CD4-positive, alpha-beta T cell treated with Interleukin-17A for 1 hour (primary cell): ENCODE results near the gene CPE.
"Not testable (repeated sequence)": the region's sequence is repeated elsewhere in the genome, so short reads cannot be mapped to it uniquely, and the experiment has no call there.

ENCODE experiments used
- DNase-seq: peaks from one replicate; pipeline ENCODE4 v3.0.0-alpha.2; 2020

CPE gene

DNA sequence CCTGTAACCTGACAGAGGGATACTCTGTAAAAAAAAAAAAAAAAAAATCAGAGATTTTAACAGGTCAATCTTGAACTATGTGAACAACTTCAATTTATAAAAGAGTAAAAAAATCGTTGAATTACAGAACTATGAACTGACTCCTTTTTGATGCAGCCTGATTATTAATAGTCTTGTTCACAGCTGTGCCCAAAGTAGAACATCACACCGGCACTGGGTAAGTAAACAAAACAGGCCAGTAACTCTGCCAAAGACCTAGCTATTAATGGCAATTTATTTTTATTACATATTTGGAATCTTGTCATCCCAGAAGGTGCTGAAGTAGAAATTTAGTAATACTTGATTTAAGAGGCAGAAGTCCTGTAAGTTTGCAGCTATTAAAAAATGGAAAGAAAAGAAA lies 31.4 kb downstream of the CPE start:
- DNase-seq: no peak

DNA sequence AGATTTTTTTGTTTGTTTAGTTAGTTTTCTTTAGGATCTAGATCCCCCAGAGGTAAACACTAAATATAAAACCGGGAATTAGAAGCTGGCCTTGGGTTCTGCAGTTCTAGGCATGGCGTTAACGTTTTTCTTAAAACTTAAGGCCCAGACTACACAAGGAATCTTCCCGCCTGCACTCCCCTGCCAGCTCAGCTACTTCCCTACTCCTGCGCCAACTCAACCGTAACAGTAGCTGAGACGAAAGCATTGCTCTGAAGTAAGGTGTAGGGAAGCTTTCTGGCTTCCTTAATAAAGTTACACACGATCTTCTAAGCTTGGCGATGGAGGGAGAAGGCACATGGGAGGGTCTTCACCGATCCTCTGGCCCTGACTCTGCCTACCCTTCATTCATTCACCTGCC lies 37.1 kb downstream of the CPE start:
- DNase-seq: no peak

DNA sequence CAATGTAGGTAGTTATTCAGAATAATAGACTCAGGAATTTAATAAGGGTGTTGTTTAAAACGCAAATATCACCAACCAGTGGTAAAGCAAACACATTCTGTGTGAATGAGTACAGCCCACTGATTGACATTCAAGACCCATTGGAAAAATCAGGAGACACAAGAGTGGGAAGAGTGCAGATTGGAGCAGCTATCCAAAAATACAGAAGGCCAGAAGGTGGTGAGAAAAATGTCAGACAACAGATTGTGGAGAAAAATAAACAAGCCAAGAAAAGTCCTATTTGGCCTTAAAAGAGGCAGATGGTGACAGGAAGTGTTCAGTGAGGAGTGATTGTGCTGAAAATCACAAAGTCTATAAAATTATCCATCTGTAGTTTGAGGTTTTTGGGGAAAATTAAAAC lies 39.3 kb downstream of the CPE start:
- no peak for DNase-seq

DNA sequence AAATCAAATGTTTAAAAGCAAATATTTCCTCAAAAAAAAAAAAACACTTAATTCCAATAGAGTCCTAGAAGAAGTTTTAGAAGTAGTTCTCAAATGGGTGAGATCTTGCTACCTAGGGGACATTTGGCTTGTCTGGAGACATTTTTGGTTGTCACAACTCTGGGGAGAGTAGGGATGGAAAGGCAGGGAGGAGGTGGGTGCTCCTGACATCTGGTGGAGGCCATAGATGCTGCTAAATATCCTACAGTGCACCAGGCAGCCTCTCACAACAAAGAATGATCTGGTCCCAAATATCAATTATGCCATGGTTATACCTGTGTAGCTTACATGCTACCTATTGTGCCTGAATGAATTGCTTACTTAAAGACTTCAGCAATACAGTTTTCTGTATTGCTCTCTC lies 46.8 kb downstream of the CPE start:
- no peak for DNase-seq

DNA sequence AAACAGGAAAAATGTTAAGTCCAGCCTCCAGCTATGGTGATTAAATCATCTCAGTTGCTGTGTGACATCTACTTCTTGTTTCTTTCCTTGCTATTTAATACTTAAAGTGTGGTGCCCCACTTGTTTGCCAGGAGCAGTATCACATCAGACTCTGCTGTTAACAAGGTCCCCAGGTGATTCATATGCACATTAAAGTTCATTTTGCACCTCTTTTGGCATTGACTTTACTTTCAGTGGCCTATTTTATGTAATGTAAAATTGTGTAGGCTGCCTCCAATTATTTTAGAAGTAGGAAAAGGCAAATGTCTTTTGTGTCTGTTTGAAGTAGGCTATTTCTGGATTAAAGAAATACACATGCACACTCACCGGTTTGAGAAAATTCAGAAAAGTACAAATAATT lies 47.5 kb downstream of the CPE start:
- DNase-seq: no peak

DNA sequence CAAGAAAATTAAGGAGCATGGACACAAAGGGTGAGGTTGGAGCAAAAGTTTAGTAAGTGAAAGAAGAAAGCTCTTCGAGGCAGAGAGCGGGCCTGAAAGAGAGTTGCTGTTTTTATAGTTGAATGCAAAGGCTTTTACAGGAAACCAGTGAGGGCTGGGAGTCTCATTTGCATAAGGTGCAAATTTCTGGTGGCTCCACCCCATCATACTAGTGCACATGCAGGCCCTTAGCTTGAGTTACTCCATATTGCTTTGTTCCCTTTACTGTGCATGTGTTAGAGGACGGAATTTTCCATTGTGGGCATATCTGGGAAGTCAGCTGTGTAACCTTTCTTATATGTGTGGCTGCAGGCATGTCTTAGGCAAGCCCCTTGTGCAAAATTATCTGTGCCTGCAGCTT lies 48.0 kb downstream of the CPE start:
- DNase-seq: no peak

DNA sequence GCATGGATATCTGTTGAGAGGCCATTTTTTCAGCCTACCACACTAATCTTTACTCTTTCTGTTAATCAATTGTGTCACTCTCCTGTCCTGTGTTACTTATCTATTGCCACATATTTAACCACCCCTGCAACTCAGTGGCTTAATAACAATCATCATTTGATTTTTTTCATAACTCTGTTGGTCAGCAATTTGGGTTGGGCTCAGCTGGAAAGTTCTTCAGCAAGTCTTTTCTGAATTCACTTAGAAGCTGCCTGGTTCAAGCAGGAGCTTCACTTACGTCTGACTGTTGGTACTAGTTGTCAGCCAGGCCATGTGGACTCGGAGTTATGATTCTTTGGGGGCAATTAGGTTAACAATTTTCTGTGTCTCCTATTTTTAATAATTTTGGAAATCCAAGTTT lies 50.1 kb downstream of the CPE start:
- no peak for DNase-seq

DNA sequence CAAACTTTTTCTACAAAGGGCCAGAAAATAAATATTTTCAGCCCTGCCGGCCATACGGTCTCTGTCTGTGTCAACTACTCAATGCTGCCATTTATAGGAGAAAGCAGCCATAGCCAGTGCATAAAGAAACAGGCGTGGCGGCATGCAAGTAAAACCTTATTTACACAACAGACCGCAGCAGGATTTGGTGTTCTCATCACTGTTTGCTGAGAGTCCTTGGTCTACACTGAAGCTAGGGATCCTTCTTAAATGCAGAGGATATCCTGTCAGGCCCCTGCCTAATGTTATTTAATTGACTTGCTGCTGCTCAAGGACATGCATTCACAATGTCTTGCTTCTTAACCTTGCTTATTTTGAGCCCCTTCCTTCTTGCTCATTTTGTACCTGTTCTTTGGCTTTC lies 54.7 kb downstream of the CPE start:
- no peak for DNase-seq

DNA sequence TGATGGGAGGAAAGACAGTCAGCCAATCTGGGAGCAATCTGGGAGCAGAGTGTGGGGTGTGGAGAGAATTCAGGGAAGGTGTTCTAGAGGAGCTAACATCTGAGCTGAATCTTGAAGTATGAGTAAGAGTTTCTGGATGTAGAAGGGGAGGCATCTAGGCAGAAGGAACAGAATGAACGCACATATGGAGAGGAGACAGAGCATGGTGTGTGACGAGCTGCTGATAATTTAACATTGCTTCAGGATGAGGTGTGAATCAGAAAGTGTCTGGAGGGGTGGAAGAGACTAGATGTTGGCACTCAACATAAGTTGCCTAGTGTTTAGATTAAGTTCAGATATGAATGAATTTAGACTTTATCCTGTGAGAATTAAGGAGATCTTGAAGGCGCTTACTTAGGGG lies 58.9 kb downstream of the CPE start:
- no peak for DNase-seq

DNA sequence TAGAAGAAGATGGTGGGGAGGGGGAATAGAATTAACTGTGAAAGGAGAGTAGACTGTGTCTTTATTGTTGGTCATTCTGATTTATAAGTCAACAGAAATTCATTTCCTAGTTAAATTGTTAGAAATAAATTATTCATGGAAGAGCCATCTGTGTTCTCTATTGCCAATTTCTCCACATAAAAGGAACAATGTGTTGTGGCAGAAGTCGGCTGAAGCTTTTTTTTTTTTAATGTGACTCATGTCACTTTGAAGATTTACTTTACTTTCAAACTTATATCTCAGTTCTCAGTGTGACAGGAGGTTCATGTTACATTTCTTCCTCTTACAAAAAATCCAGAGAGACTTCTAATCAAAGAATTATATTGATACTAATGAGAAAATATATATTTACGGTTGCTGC lies 60.5 kb downstream of the CPE start:
- no peak for DNase-seq

DNA sequence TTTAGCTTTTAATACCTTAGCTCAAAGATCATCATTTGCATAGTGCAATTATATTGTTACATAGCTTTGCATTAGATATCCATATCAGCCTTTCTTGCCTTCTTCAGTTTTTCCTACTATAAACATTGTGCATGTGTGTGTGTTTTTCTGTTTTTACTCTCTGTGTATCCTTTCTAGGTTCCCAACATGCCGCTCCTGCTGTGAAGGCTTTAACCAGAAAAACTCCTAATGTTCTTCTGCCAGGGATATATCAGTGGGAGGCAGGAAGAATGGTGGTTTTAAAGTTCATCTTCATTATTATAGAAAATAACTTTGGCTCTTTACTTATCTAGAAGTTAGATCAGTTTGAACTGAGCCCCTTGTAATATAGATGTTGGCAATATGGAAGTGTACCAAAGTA lies 61.2 kb downstream of the CPE start:
- no peak for DNase-seq

DNA sequence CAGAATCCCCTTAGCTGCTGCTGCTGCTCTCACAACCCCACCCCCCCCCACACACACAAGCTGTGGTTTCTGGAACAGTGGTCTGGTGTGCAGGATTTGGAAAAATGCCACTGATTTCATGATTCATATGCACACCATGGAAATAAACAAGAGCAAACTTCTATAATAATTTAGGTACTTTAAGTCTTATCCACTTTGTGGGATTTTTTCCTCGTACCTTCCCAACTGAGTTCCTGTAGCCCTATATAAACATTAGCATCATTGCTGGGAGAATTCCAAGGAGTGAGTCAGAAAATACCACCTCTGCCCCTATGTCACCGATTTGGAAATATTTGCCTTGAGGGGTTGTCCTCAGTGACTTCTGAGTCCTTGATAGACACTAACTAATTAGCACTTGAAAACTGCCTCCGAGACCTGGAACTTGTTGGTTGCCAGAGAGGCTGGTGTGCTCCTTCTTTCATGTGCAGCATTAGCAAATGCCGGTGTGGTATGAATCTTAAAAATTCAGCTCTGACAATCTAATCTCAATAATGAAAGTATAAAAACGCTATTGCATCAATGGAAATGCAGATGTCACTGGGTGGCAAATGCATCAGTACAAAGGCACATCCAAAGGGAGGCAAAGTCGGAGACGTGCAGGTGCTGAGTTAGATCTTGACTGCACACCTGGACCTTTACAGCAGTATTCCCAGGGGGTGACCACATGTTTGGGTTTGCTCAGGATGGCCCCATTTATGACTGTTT lies 61.8 kb downstream of the CPE start:
- DNase-seq: no peak

DNA sequence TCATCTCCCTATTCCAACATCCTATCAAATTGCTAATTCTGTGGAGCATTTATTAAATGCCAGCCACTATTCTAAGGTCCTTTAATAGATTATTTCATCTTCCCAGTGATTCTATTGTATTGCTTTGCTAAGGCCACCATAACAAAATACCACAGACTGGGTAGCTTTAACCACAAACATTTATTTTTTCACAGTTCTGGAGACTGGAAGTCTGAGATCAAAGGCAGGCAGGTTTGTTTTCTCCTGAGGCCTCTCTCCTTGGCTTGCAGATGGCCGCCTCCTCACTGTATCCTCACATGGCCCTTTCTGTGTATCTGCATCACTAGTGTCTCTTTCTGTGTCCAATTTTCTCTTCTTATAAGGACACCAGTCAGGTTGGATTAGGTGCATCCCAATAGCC lies 64.5 kb downstream of the CPE start:
- no peak for DNase-seq

DNA sequence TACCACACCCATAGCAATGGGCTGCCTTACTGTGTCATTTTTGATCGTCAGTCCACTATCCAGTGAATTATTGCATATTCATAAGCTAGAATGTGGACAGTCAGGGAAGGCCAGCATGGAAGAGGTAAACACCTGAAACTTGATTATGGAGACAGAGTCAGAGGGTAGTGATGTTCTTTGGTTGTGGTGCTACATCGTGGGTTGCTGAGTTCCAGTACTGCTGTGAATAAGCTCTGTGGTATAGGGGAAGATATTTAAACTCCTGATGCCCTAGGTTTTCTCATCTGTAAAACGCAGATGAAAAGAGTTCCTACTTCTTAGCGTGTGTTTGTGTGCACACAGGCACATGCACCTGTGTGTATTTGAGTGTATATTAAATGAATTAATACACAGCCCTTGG lies 69.9 kb downstream of the CPE start:
- no peak for DNase-seq

DNA sequence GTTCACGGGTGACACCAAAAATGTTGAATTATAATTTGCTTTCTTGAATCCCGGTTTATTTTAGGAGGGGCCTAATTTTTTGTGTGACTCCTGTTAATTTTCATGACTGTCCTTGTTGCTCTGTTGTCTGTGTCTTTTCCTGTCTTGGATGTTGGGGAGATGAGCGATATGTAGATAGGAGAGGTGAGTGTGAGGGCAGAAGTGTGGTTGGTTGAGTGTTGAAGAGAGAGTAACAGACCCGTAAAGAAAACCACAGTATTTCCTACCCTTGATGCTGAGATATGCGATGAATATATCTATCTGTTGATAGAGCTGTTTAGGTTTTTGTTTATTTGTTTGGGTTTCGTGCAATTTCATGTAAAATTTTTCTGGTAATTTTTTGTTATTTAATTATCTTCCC lies 70.5 kb downstream of the CPE start:
- no peak for DNase-seq

DNA sequence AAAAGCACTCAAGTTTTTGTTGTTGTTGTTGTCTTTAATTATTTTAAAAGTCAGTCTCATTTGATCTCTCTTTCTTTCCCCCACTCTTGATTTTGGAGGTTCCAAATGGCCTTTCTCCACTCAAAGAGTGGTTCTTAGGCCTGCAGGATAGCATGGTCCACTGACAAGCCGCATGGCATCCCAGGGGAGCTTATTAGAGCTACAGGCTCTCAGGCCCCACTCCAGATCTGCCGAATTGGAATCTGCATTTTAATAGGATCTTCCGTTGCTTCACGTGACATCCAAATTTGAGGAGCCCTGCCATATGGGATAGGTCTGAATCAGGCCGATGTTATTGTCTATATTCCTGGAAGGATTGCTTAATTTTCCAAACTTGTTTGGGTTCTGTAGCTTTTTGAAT lies 72.1 kb downstream of the CPE start:
- DNase-seq: no peak

DNA sequence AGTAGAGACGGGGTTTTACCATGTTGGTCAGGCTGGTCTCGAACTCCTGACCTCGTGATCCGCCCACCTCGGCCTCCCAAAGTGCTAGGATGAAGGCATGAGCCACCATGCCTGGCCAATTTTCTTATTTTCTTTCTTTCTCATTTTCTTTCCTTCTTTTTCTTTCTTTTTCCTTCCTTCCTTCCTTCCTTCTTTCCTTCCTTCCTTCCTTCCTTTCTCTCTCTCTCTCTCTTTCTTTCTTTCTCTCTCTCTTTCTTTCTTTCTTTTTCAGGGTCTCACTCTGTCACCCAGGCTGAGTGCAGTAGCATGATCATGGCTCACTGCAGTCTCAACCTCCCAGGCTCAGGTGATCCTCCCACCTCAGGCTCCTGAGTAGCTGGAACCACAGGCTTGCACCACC lies 74.3 kb downstream of the CPE start:
- not testable (repeated sequence) for DNase-seq

DNA sequence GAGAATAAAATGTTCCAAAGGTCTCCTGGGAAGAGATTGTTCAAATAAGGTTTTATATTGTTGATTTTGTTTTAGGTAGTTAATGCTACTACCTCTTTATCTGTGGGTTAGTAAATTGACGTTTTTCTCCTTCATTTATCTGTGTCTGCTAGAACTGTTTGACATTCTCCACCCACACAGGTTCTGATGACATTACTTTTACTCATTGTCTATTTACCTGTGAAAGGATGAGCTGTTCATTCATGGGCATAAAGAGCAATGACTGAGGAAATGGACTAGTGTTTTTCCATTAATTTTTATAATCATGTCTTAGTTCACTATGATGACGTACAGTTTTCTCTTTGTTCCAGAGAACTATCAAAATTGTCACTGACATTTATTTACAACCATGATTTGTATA lies 75.6 kb downstream of the CPE start:
- DNase-seq: no peak

DNA sequence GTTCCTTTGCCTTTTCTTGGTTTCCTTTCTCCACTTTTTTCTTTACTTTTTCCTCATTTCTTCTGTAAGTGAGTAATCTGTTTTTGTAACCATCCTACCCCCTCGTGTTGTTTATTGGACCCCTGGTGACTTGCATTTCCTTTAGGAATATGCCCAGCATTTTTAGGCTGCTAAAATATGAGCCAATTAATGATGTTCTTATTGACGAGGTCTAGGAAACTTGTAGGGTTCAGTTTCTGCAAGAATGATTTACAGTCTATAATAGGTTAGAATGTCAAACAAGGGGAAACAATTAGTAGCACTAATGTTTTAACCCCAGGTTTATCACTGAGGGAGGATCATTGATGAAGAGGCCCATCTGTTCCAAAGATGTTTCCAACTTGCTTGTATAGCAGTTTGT lies 79.0 kb downstream of the CPE start:
- DNase-seq: no peak

DNA sequence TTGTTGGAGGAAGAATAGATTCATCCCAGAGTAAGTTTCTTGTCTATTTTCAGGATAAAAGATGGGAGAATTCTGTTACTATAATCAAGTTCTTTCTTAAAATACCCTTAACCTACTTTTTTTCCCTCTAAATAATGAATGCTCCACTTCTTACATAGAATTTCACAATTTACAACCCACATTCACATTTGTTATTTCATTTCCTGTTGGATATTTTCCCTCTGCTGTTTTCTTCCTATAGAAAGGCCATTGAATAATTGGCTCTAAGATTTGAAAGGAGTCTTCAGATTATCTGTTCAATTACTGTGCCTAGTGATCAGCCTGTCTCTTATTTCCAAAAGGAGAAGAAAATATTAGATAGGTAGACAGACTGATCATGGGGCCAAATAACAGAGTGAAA lies 79.7 kb downstream of the CPE start:
- DNase-seq: no peak

DNA sequence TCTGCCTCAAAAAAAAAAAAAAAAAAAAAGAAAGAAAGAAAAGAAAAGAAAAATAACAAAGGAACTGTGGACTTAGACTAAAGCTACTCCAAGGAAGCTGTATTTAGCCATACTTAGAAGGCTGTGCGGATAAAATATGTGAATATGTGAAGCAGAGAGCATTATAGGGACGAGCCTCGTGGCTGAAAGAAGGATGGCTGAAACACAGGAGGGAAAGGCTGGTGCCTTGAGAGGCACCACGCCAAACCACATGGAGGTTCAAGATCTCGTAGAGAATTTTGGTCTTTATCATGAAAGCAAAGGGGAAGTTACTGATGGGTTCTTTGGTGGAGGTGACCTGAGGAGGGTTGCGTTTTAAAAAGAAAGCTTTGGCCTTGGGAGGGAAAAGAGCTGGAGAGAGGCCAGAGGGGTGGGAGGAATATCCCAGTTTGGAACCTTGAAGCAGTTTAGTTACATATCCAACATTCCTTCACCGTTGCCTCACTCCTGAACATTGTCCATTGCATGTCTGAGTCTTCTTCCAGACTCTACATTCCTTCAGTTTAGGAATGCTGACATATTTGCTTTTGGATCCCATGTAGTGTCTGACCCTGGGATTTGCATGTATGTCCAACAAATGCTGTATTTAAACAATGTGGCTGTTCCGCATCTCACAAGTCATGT lies 82.5 kb downstream of the CPE start:
- DNase-seq: no peak

DNA sequence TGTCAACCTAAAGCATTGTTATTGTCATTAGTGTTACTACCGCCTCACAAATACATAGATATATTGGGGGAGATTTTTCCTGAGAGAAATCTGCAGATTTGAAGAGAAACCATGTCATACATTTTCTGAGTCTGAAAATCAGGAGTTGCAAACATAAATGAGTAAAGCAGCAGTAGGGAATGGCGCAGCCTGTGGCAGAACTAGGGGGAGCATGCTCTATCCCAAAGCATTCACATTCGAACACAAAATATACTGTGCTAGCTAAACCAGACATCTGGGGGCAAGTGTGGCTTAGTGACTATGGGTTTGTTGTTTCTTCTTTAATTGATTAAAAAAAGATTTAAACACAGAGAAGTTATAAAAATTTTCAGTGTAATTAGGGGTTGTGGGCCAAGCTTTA lies 83.2 kb downstream of the CPE start:
- DNase-seq: no peak

DNA sequence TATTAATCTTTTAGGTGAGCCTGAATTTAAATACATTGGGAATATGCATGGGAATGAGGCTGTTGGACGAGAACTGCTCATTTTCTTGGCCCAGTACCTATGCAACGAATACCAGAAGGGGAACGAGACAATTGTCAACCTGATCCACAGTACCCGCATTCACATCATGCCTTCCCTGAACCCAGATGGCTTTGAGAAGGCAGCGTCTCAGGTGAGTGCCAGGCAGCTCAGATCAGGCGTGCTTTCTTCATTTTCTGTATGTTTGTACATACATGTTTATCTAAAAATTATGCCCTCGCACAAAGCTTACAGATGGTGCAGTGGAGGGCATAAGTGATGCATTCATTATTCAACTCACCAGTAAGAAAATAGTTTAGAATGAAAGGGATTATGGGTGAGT lies 85.6 kb downstream of the CPE start:
- no peak for DNase-seq

DNA sequence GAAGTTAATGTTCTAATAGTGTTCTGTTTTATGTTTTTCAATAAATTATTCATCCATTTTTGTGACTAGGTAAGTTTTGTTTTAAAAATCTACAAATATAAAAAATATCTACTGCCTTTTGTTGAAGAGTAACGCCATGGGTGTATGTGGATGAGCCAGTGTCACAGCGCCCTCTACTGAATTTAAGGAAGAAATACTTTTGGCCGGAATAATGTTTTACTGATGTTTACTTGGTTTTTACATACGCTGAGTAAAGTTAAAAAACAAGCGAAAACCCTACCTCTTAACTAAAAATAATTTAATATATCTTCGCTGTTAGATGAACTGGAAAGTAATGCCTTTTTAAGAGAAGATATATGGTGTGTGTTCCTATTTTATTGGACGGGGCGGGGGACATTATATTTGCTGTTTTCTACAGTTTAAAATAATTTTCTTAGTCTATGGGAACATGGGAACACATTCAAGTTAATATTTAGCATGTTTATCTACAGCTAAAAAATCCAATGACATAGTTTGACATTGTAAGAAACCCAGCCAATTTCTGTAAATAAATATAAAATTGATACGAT lies 86.1 kb downstream of the CPE start:
- peak; percentile 48 for DNase-seq

DNA sequence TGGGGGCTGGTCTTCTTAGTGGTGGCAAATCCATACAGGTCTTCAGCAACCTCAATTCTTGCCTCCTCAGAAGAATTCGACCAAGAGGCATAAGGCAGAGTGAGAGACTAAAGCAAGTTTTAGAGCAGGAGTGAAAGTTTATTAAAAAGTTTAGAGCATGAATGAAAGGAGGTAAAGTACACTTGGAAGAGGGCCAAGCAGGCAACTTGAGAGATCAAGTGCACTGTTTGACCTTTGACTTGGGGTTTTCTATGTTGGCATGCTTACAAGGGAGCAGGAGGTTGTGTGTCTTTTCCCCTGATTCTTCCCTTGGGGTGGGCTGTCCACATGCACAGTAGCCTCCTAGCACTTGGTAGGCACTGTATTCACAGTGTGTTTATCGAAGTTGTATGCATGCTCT lies 91.2 kb downstream of the CPE start:
- no peak for DNase-seq
